Measurements from ENCODE around the gene SLC37A3. TPM values are rescaled to one million over a fixed set of nuclear protein-coding genes. Genes with fewer than 3 reads are reported as not detected.
"Not testable (repeated sequence)": the region's sequence is repeated elsewhere in the genome, so short reads cannot be mapped to it uniquely, and the experiment has no call there.

The SLC37A3 gene
- polyA plus RNA-seq (2012; ENCODE audit: insufficient read depth, insufficient read length) = 20.8 TPM

GRCh38 chr7:140397784-140398750, at the start of gene SLC37A3:
SLC37A3 (minus strand) TSS chr7:140398530; CDS start chr7:140382526, 16,004 bp downstream.
- H3K4me3 ChIP-seq (ENCODE audit: low read length) = peak within 1 kb of the TSS; percentile 59
- peak; percentile 55 for DNase-seq (ENCODE audit: low read depth, low spot score)

GRCh38 chr7:140447841-140448240, 49.5 kb upstream of the SLC37A3 start:
- DNase-seq (ENCODE audit: low read depth, low spot score) = no peak
- H3K4me3 ChIP-seq (ENCODE audit: low read length) = no peak overlapping the region

- no peak for DNase-seq (ENCODE audit: low read depth, low spot score)
- H3K4me3 ChIP-seq (ENCODE audit: low read length) = no peak overlapping the region
Measured at GRCh38 chr7:140446467-140446866, 48.1 kb upstream of the SLC37A3 start.

GRCh38 chr7:140441519-140441918, 43.2 kb upstream of the SLC37A3 start:
- no peak overlapping the region for H3K4me3 ChIP-seq (ENCODE audit: low read length)
- DNase-seq (ENCODE audit: low read depth, low spot score) = no peak

GRCh38 chr7:140440593-140440992, 42.3 kb upstream of the SLC37A3 start:
- DNase-seq (ENCODE audit: low read depth, low spot score) = no peak
- no peak overlapping the region for H3K4me3 ChIP-seq (ENCODE audit: low read length)

GRCh38 chr7:140439359-140439758, 41.0 kb upstream of the SLC37A3 start:
- H3K4me3 ChIP-seq (ENCODE audit: low read length) = no peak overlapping the region
- DNase-seq (ENCODE audit: low read depth, low spot score) = no peak

GRCh38 chr7:140435252-140435895, 37.0 kb upstream of the SLC37A3 start:
- DNase-seq (ENCODE audit: low read depth, low spot score) = no peak
- H3K4me3 ChIP-seq (ENCODE audit: low read length) = no peak overlapping the region

- DNase-seq (ENCODE audit: low read depth, low spot score) = no peak
- no peak overlapping the region for H3K4me3 ChIP-seq (ENCODE audit: low read length)
Measured at GRCh38 chr7:140433396-140433795, 35.1 kb upstream of the SLC37A3 start.

GRCh38 chr7:140426130-140426529, 27.8 kb upstream of the SLC37A3 start:
- no peak for DNase-seq (ENCODE audit: low read depth, low spot score)
- no peak overlapping the region for H3K4me3 ChIP-seq (ENCODE audit: low read length)

GRCh38 chr7:140425718-140426117, 27.4 kb upstream of the SLC37A3 start:
- no peak overlapping the region for H3K4me3 ChIP-seq (ENCODE audit: low read length)
- DNase-seq (ENCODE audit: low read depth, low spot score) = no peak

GRCh38 chr7:140423501-140423900, 25.2 kb upstream of the SLC37A3 start:
- DNase-seq (ENCODE audit: low read depth, low spot score) = no peak
- no peak overlapping the region for H3K4me3 ChIP-seq (ENCODE audit: low read length)

GRCh38 chr7:140421521-140421920, 23.2 kb upstream of the SLC37A3 start:
- no peak overlapping the region for H3K4me3 ChIP-seq (ENCODE audit: low read length)
- no peak for DNase-seq (ENCODE audit: low read depth, low spot score)

GRCh38 chr7:140418653-140419052, 20.3 kb upstream of the SLC37A3 start:
- H3K4me3 ChIP-seq (ENCODE audit: low read length) = no peak overlapping the region
- DNase-seq (ENCODE audit: low read depth, low spot score) = no peak

GRCh38 chr7:140418156-140418472, 19.8 kb upstream of the SLC37A3 start:
- DNase-seq (ENCODE audit: low read depth, low spot score) = not testable (repeated sequence)

GRCh38 chr7:140417456-140418155, 19.3 kb upstream of the SLC37A3 start:
- peak; percentile 63 for DNase-seq (ENCODE audit: low read depth, low spot score)
- H3K4me3 ChIP-seq (ENCODE audit: low read length) = no peak overlapping the region

More at GRCh38 chr7:140418156-140418472, 19.8 kb upstream of the SLC37A3 start:
- H3K4me3 ChIP-seq (ENCODE audit: low read length) = not testable (repeated sequence)

GRCh38 chr7:140416560-140416959, 18.2 kb upstream of the SLC37A3 start:
- no peak overlapping the region for H3K4me3 ChIP-seq (ENCODE audit: low read length)
- no peak for DNase-seq (ENCODE audit: low read depth, low spot score)

- not testable (repeated sequence) for DNase-seq (ENCODE audit: low read depth, low spot score); H3K4me3 ChIP-seq (ENCODE audit: low read length)
Measured at GRCh38 chr7:140415816-140416215, 17.5 kb upstream of the SLC37A3 start.

GRCh38 chr7:140415361-140415760, 17.0 kb upstream of the SLC37A3 start:
- DNase-seq (ENCODE audit: low read depth, low spot score) = no peak
- H3K4me3 ChIP-seq (ENCODE audit: low read length) = no peak overlapping the region

GRCh38 chr7:140404565-140405065, 6.3 kb upstream of the SLC37A3 start:
- no peak overlapping the region for H3K4me3 ChIP-seq (ENCODE audit: low read length)
- no peak for DNase-seq (ENCODE audit: low read depth, low spot score)
